Fibroblast of villous mesenchyme (primary cell): Measurements from ENCODE around the gene ATP1A1. TPM values are rescaled to one million over a fixed set of nuclear protein-coding genes. Genes with fewer than 3 reads are reported as not detected.

Source experiments
- DNase-seq: peaks from one replicate; pipeline ENCODE4 v3.0.0-alpha.2; 2010; ENCODE audit warnings: low read depth
- H3K4me3 ChIP-seq: 2 replicates; pipeline ENCODE4 v1.5.1; 2011; ENCODE audit warnings: low read depth, mild to moderate bottlenecking, low read length
- CTCF ChIP-seq: IDR thresholded peaks from 2 replicates; pipeline ENCODE4 v1.5.1; 2012; ENCODE audit warnings: low read depth, mild to moderate bottlenecking, low read length; ENCODE audit not compliant: insufficient read depth
- total RNA-seq: library from RNA; depleted of rRNA; stranded (reverse); fragments of >200 nt; gene quantifications from 2 replicates; pipeline ENCODE4 v1.2.3, GENCODE V29; 2012

The ATP1A1 gene
- total RNA-seq, 1 donor, result 107 TPM

GRCh38 chr1:116329524-116330341, 43.3 kb upstream of the ATP1A1 start:
- no peak for TF ChIP-seq CTCF
- DNase-seq, result peak; percentile 62

GRCh38 chr1:116330342-116330652, 42.7 kb upstream of the ATP1A1 start:
- no peak overlapping the region for H3K4me3 ChIP-seq
- TF ChIP-seq CTCF, result no peak
- DNase-seq, result no peak

More at GRCh38 chr1:116329524-116330341, 43.3 kb upstream of the ATP1A1 start:
- H3K4me3 ChIP-seq, result no peak overlapping the region

GRCh38 chr1:116330846-116331245, 42.2 kb upstream of the ATP1A1 start:
- TF ChIP-seq CTCF, result no peak

GRCh38 chr1:116331523-116331922, 41.5 kb upstream of the ATP1A1 start:
- no peak for DNase-seq
- no peak for TF ChIP-seq CTCF
- no peak overlapping the region for H3K4me3 ChIP-seq

More at GRCh38 chr1:116330846-116331245, 42.2 kb upstream of the ATP1A1 start:
- no peak for DNase-seq
- H3K4me3 ChIP-seq, result no peak overlapping the region

GRCh38 chr1:116332451-116332850, 40.6 kb upstream of the ATP1A1 start:
- TF ChIP-seq CTCF, result no peak
- no peak overlapping the region for H3K4me3 ChIP-seq
- DNase-seq, result peak; percentile 4

- no peak for TF ChIP-seq CTCF
- DNase-seq, result no peak
- H3K4me3 ChIP-seq, result no peak overlapping the region
Measured at GRCh38 chr1:116333171-116334014, 39.7 kb upstream of the ATP1A1 start.
